B cell (primary cell): Measurements from ENCODE around the gene ASTN2.

ENCODE experiments used
- CTCF ChIP-seq: fragments of 200-600 bp; IDR thresholded peaks from one replicate; pipeline ENCODE4 v1.8.0; 2022; ENCODE audit warnings: antibody characterized with exemption, mild to moderate bottlenecking
- EZH2 ChIP-seq: IDR thresholded peaks from 2 replicates; pipeline ENCODE4 v1.6.1; 2012; ENCODE audit warnings: borderline replicate concordance, low read depth, mild to moderate bottlenecking, moderate library complexity, low read length; ENCODE audit not compliant: insufficient read depth, poor library complexity, severe bottlenecking

- no peak for TF ChIP-seq CTCF
- TF ChIP-seq EZH2: no peak
These were observed 364.9 kb downstream of the ASTN2 start for GRCh38 chr9:117050007-117050406.
